NCI-H2029 treated with DMSO at 0.1 percent for 48 hours (cell line): ENCODE results near the gene STRIP2.
"Not testable (repeated sequence)": the region's sequence is repeated elsewhere in the genome, so short reads cannot be mapped to it uniquely, and the experiment has no call there.

Experiments
- DNase-seq: peaks from one replicate; lab custom pipeline; 2025; lab: John Stamatoyannopoulos, UW

The STRIP2 gene

GRCh38 chr7:129494041-129494440, 59.8 kb downstream of the STRIP2 start:
- DNase-seq = no peak

- DNase-seq = no peak
Observed at GRCh38 chr7:129495987-129496386, 61.8 kb downstream of the STRIP2 start.

- DNase-seq = no peak
Observed at GRCh38 chr7:129496653-129497052, 62.4 kb downstream of the STRIP2 start.

- no peak for DNase-seq
Observed at GRCh38 chr7:129497156-129497555, 62.9 kb downstream of the STRIP2 start.

- DNase-seq = no peak
Observed at GRCh38 chr7:129498021-129498420, 63.8 kb downstream of the STRIP2 start.

GRCh38 chr7:129499999-129500398, 65.8 kb downstream of the STRIP2 start:
- no peak for DNase-seq

- DNase-seq = no peak
Observed at GRCh38 chr7:129501760-129502707, 67.8 kb downstream of the STRIP2 start, which contains the start of gene SMKR1. Gene SMKR1, plus strand, starts transcription at chr7:129502531. Its CDS starts 294 bp downstream, at chr7:129502825.

- DNase-seq = no peak
Observed at GRCh38 chr7:129502708-129503685, 68.8 kb downstream of the STRIP2 start.

GRCh38 chr7:129503725-129504124, 69.5 kb downstream of the STRIP2 start:
- no peak for DNase-seq

- DNase-seq = no peak
Observed at GRCh38 chr7:129512192-129512591, 78.0 kb downstream of the STRIP2 start.

GRCh38 chr7:129513546-129513945, 79.3 kb downstream of the STRIP2 start:
- DNase-seq = no peak

GRCh38 chr7:129514683-129515082, 80.5 kb downstream of the STRIP2 start:
- DNase-seq = no peak

GRCh38 chr7:129515381-129515780, 81.1 kb downstream of the STRIP2 start:
- DNase-seq = no peak

- DNase-seq = no peak
Observed at GRCh38 chr7:129517931-129518330, 83.7 kb downstream of the STRIP2 start.

- no peak for DNase-seq
Observed at GRCh38 chr7:129519464-129519863, 85.2 kb downstream of the STRIP2 start.

GRCh38 chr7:129522088-129522970, 88.1 kb downstream of the STRIP2 start:
- DNase-seq = no peak

GRCh38 chr7:129522971-129523340, 88.7 kb downstream of the STRIP2 start:
- DNase-seq = no peak

- no peak for DNase-seq
Observed at GRCh38 chr7:129523924-129524323, 89.7 kb downstream of the STRIP2 start.

GRCh38 chr7:129524405-129524804, 90.2 kb downstream of the STRIP2 start:
- not testable (repeated sequence) for DNase-seq

GRCh38 chr7:129525225-129525862, 91.1 kb downstream of the STRIP2 start:
- DNase-seq = no peak

- DNase-seq = no peak
Observed at GRCh38 chr7:129529643-129530042, 95.4 kb downstream of the STRIP2 start.
